OCI-LY1 (cell line): ENCODE results near the gene BASP1.

Experiments
- H2AFZ ChIP-seq: fragments of 200-600 bp; sonication (generic), shearing (Covaris generic); 2 replicates; pipeline ENCODE4 v1.6.0; 2014; ENCODE audit warnings: antibody characterized with exemption, mild to moderate bottlenecking, low read length
- H3F3A ChIP-seq: fragments of 200-600 bp; sonication (generic), shearing (Covaris generic); 2 replicates; pipeline ENCODE4 v1.6.0; 2014; ENCODE audit warnings: mild to moderate bottlenecking, antibody characterized with exemption, low read length, moderate library complexity; ENCODE audit not compliant: insufficient read depth
- H3K27ac ChIP-seq: fragments of 200-600 bp; sonication (generic); 2 replicates; pipeline ENCODE4 v1.5.1; 2014; ENCODE audit warnings: low read length, mixed run types, mild to moderate bottlenecking, low read depth; ENCODE audit not compliant: poor library complexity, severe bottlenecking
- H3K27me3 ChIP-seq: fragments of 200-600 bp; sonication (generic); 2 replicates; pipeline ENCODE4 v1.6.0; 2014; ENCODE audit warnings: antibody characterized with exemption, mild to moderate bottlenecking, low read length, moderate library complexity; ENCODE audit not compliant: insufficient read depth
- H3K36me3 ChIP-seq: fragments of 200-600 bp; sonication (generic); 2 replicates; pipeline ENCODE4 v1.6.1; 2014; ENCODE audit warnings: mild to moderate bottlenecking, antibody characterized with exemption, low read length, moderate library complexity, mixed read lengths; ENCODE audit not compliant: insufficient read depth
- H3K4me1 ChIP-seq: fragments of 200-600 bp; sonication (generic); 2 replicates; pipeline ENCODE4 v1.5.1; 2014; ENCODE audit warnings: mild to moderate bottlenecking, low read length, moderate library complexity; ENCODE audit not compliant: insufficient read depth, severe bottlenecking
- H3K4me2 ChIP-seq: fragments of 200-600 bp; sonication (generic), shearing (Covaris generic); 2 replicates; pipeline ENCODE4 v1.6.1; 2014; ENCODE audit warnings: low read length
- H3K4me3 ChIP-seq: fragments of 200-600 bp; sonication (generic); 2 replicates; pipeline ENCODE4 v1.5.1; 2014; ENCODE audit warnings: low read length, low read depth, mild to moderate bottlenecking, mixed read lengths; ENCODE audit not compliant: poor library complexity, severe bottlenecking
- H3K79me2 ChIP-seq: fragments of 200-600 bp; shearing (Covaris generic); 2 replicates; pipeline ENCODE4 v1.6.1; 2016; ENCODE audit warnings: mixed run types, low read length, mixed read lengths; ENCODE audit not compliant: insufficient read depth
- H3K9ac ChIP-seq: fragments of 200-600 bp; sonication (generic), shearing (Covaris generic); 2 replicates; pipeline ENCODE4 v1.6.1; 2014; ENCODE audit warnings: mild to moderate bottlenecking, low read length, mixed read lengths
- H3K9me2 ChIP-seq: fragments of 200-600 bp; sonication (generic), shearing (Covaris generic); 2 replicates; pipeline ENCODE4 v1.6.1; 2014; ENCODE audit warnings: low read depth, mild to moderate bottlenecking, low read length, mixed read lengths
- H3K9me3 ChIP-seq: fragments of 200-600 bp; shearing (Covaris generic); 2 replicates; pipeline ENCODE4 v1.6.1; 2014; ENCODE audit warnings: low read length, mixed read lengths
- H4K20me1 ChIP-seq: fragments of 200-600 bp; sonication (generic), shearing (Covaris generic); 2 replicates; pipeline ENCODE4 v1.6.0; 2016; ENCODE audit warnings: mild to moderate bottlenecking, low read length; ENCODE audit not compliant: insufficient read depth
- EZH2 ChIP-seq: fragments of 200-600 bp; sonication (generic), shearing (Covaris generic); IDR thresholded peaks from 2 replicates; pipeline ENCODE4 v1.8.0; 2017; ENCODE audit warnings: borderline replicate concordance, mixed run types, mild to moderate bottlenecking, antibody characterized with exemption, low read length, moderate library complexity, mixed read lengths
- TF ChIP-seq, protein P1 (sequence below): fragments of 200-600 bp; sonication (generic), shearing (Covaris generic); IDR thresholded peaks from 2 replicates; pipeline ENCODE4 v1.5.1; 2017; ENCODE audit warnings: mild to moderate bottlenecking, antibody characterized with exemption, low read length, moderate library complexity, mixed read lengths

Gene BASP1

DNA sequence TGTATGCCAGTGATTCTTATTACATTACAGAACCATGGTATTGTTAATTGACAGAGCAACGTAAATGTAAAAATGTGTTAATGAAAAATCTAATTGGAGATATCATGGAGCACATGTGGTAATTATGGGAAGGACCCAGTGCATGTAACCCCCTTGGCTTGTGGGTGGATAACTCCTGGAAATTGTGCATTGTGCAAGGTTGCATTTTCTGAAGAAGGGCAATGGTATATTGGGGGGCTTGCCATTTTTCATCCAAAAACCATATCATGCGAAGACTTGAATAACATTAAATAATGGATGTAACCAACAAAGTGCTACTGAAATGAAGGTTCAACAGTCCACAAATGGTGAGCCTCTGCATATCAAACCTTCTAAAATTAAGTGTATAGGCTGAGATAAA is 47.6 kb downstream of the BASP1 start:
- Histone ChIP-seq H3K36me3 (peaks cover 32% of the 10 kb centered on the region), H3F3A (no peaks in the 10 kb centered on the region), H3K79me2 (peaks cover 81% of the 10 kb centered on the region)

DNA sequence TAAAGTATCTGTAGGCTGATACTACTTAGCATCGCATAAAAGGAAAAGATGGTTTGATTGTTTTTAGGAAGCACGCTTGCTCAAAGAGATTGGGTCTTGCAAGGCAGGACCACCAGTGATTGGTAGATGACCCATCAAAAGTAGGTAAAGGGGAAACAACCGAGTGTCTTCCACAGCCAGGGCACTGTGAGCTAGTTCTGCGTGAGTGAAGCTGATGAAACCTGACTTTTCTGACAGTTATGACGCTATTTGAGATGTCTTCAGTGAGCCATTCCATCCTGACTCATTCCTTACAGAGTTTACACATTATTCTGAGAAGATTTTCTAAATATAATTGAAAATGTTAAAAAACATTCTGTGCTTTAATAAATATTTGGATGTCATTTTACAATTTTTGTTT is 49.7 kb downstream of the BASP1 start:
- H3K27me3 ChIP-seq: no peaks in the 10 kb centered on the region
- peak overlapping the region; percentile 90 for H3K4me2 ChIP-seq
- H3K9me3 ChIP-seq: no peaks in the 10 kb centered on the region
- peak overlapping the region; percentile 47; the same call in 1 of the 2 replicates for H3K9ac ChIP-seq
- peaks cover 35% of the 10 kb centered on the region for H3K36me3 ChIP-seq
- H2AFZ ChIP-seq: no peak overlapping the region
- H3K4me3 ChIP-seq: peak overlapping the region; percentile 52
- no peaks in the 10 kb centered on the region for H3K9me2 ChIP-seq
- TF ChIP-seq, protein P1, sequence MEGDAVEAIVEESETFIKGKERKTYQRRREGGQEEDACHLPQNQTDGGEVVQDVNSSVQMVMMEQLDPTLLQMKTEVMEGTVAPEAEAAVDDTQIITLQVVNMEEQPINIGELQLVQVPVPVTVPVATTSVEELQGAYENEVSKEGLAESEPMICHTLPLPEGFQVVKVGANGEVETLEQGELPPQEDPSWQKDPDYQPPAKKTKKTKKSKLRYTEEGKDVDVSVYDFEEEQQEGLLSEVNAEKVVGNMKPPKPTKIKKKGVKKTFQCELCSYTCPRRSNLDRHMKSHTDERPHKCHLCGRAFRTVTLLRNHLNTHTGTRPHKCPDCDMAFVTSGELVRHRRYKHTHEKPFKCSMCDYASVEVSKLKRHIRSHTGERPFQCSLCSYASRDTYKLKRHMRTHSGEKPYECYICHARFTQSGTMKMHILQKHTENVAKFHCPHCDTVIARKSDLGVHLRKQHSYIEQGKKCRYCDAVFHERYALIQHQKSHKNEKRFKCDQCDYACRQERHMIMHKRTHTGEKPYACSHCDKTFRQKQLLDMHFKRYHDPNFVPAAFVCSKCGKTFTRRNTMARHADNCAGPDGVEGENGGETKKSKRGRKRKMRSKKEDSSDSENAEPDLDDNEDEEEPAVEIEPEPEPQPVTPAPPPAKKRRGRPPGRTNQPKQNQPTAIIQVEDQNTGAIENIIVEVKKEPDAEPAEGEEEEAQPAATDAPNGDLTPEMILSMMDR: no peak
- TF ChIP-seq EZH2: no peak
- no peaks in the 10 kb centered on the region for H4K20me1 ChIP-seq
- H3K27ac ChIP-seq: peak overlapping the region; percentile 98
- no peaks in the 10 kb centered on the region for H3F3A ChIP-seq
- H3K79me2 ChIP-seq: peaks cover 79% of the 10 kb centered on the region
- H3K4me1 ChIP-seq: peaks cover 95% of the 10 kb centered on the region

More for the DNA sequence above, 47.6 kb downstream of the BASP1 start:
- peak overlapping the region; percentile 98 for H3K27ac ChIP-seq
- no peaks in the 10 kb centered on the region for H4K20me1 ChIP-seq
- H3K4me3 ChIP-seq: peak overlapping the region; percentile 52
- no peak overlapping the region for H3K9ac ChIP-seq
- no peaks in the 10 kb centered on the region for H3K9me3 ChIP-seq
- peaks cover 97% of the 10 kb centered on the region for H3K4me1 ChIP-seq
- H2AFZ ChIP-seq: no peak overlapping the region
- peak overlapping the region; percentile 90; the same call in 1 of the 2 replicates for H3K4me2 ChIP-seq
- TF ChIP-seq, protein P1: no peak
- TF ChIP-seq EZH2: no peak
- no peaks in the 10 kb centered on the region for H3K27me3 ChIP-seq
- H3K9me2 ChIP-seq: no peaks in the 10 kb centered on the region

DNA sequence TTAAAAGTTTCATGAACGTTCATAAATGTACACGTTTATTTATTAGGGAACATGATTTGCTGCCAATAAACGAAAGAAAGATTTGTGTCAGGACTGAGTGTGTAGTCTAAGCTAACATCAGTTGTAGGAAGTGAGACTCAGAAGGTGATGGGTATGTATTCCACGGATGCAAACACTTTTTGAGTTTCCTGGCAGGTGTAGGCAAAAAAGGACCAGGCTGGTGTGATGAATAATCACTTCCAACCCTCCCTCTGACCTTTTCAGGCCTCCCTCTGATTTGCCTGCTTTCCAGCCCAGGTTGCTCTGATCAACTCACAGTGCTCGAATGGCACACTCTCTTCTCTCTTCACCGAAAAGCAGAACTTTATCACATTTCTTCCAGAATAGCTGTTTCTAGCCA is 51.8 kb downstream of the BASP1 start:
- no peaks in the 10 kb centered on the region for H4K20me1 ChIP-seq
- peaks cover 81% of the 10 kb centered on the region for H3K79me2 ChIP-seq
- no peaks in the 10 kb centered on the region for H3K9me3 ChIP-seq
- H3K36me3 ChIP-seq: peaks cover 22% of the 10 kb centered on the region
- H3K9me2 ChIP-seq: no peaks in the 10 kb centered on the region
- no peak for TF ChIP-seq EZH2
- TF ChIP-seq, protein P1: no peak
- no peaks in the 10 kb centered on the region for H3F3A ChIP-seq
- H3K27me3 ChIP-seq: no peaks in the 10 kb centered on the region
- no peak overlapping the region for H2AFZ ChIP-seq
- peaks cover 97% of the 10 kb centered on the region for H3K4me1 ChIP-seq
- peak overlapping the region; percentile 53; the same call in 1 of the 2 replicates for H3K9ac ChIP-seq
- H3K27ac ChIP-seq: peak overlapping the region; percentile 98
- peak overlapping the region; percentile 50 for H3K4me2 ChIP-seq
- peak overlapping the region; percentile 24 for H3K4me3 ChIP-seq
